Erythroblast (primary cell): ENCODE data around the gene MICOS13.

Experiments used
- GATA1 ChIP-seq: IDR thresholded peaks from 2 replicates; pipeline ENCODE4 v1.6.1; 2011; ENCODE audit warnings: low read depth, mild to moderate bottlenecking, control low read depth, low read length, moderate library complexity
- POLR2A ChIP-seq: IDR thresholded peaks from 2 replicates; pipeline ENCODE4 v1.6.1; 2011; ENCODE audit warnings: mild to moderate bottlenecking, low read length

- no peak for TF ChIP-seq POLR2A
- no peak for TF ChIP-seq GATA1
Observed at GRCh38 chr19:5648464-5648863, 31.9 kb downstream of the MICOS13 start.
